ENCODE measurements around the gene CCDC88A.

- TF ChIP-seq CTCF (IDR thresholded peaks at IDR 0.05) = no peak
- TF ChIP-seq POLR2A (IDR thresholded peaks at IDR 0.05) = no peak
Observed at GRCh38 chr2:55338268-55338667, 81.4 kb downstream of the CCDC88A start.

All from lower leg skin (tissue), 3 donors.